ENCODE data around the gene BACE2.

DNA sequence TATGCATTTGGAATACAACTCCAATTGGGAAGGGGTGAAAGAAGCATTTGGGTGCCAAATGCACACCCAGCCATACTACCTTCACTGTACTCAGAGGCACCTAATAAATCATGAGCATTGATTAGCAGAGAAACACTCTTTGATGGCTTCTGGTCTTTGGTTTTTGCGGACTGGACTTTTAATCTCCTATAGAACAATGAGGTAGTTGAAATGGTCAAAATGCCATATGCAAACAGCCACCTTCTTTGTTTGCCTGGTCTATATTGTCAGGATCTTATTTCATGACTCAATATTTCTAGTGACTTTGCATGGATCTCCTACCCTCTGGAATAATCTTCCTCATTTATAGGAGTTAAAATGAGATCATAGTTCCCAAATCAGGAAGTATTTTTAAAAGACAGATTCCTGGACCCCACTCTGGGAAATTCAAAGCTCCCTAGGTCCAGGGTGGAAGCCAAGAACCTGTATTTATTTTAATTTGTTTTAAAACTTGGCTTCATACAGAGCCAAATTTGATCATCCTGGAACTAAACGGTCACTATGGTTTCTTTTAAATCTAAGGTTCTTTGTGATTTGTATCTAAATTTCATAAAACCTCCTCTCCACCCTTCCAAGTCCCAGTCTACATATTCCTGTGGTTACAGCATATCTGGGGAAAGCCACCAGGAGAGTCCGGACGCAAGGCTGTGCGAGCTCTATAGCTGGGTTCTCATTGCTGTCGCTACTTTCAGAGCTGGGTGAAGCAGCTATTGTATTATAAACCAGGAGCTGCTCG lies 157.4 kb downstream of the BACE2 start:
- TF ChIP-seq, protein P1, sequence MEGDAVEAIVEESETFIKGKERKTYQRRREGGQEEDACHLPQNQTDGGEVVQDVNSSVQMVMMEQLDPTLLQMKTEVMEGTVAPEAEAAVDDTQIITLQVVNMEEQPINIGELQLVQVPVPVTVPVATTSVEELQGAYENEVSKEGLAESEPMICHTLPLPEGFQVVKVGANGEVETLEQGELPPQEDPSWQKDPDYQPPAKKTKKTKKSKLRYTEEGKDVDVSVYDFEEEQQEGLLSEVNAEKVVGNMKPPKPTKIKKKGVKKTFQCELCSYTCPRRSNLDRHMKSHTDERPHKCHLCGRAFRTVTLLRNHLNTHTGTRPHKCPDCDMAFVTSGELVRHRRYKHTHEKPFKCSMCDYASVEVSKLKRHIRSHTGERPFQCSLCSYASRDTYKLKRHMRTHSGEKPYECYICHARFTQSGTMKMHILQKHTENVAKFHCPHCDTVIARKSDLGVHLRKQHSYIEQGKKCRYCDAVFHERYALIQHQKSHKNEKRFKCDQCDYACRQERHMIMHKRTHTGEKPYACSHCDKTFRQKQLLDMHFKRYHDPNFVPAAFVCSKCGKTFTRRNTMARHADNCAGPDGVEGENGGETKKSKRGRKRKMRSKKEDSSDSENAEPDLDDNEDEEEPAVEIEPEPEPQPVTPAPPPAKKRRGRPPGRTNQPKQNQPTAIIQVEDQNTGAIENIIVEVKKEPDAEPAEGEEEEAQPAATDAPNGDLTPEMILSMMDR (IDR thresholded peaks at IDR 0.05; ENCODE audit: poor library complexity), result no peak
- TF ChIP-seq EZH2 (IDR thresholded peaks at IDR 0.05; ENCODE audit: borderline replicate concordance) (no peak), EZH2phosphoT487 (IDR thresholded peaks at IDR 0.05; ENCODE audit: low read depth, severe bottlenecking, unreplicated experiment) (no peak)
